ENCODE data around the gene LAMA3. TPM values are rescaled to one million over a fixed set of nuclear protein-coding genes. Genes with fewer than 3 reads are reported as not detected.

The LAMA3 gene
- polyA plus RNA-seq, 1 donor = 48.8 TPM

DNA sequence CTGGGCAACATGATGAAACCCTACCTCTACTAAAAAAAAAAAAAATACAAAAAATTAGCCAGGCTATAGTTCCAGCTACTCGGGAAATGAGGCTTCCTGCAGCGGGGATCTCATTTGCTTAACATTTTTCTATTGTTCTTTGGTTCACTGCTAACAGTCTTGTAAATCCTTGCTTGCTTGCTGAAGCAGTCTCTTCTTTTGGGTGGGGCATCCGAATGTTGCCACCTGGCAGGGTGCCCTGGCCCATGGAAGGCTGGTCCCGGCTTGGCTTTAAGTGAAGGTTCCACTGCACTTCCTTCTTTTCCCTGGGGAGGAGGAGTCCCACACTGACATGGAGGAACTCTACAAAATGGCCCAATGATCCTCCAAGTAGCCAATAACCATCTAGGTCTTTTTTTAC lies 20.5 kb upstream of the LAMA3 start:
- no CpG with 5 or more reads among the region's 4 CpGs for WGBS (ENCODE audit: insufficient coverage, low lambda C conversion rate)
- H3K4me3 ChIP-seq (ENCODE audit: low read length) = no peak overlapping the region
- H3K36me3 ChIP-seq (ENCODE audit: control insufficient read depth, insufficient read depth, low read length) = no peaks in the 10 kb centered on the region
- no peak overlapping the region for H3K27ac ChIP-seq (ENCODE audit: low read length)
- H3K4me1 ChIP-seq (ENCODE audit: control insufficient read depth, insufficient read depth, low read length) = no peaks in the 10 kb centered on the region
- no peak for DNase-seq
- peaks cover 7% of the 10 kb centered on the region for H3K27me3 ChIP-seq (ENCODE audit: control insufficient read depth, insufficient read depth, low read length)
- no peaks in the 10 kb centered on the region for H3K9me3 ChIP-seq (ENCODE audit: control insufficient read depth, low read depth, low read length)

DNA sequence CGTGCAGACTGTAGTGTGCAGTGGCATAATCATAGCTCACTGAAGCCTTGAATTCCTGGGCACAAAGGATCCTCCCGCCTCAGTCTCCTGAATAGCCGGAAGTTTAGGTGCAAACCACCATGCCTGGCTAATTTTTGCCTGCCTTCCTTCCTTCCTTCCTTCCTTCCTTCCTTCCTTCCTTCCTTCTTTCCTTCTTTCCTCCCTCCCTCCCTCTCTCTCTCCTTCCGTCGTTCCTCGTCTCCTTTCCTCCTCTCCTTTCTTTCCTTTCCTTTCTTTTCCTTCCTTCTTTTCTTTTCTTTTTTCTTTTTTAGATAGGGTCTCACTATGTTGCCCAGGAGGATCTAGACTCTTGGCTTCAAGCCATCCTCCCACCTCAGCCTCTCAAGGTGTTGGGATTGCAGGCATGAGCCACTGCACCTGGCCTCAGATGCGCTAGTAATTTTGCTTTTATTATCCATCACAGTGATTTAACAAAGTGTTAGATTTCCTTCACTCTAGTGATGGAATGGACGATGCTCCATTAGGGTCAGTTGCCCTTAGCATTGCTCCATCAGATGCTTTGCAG lies 20.0 kb upstream of the LAMA3 start:
- no peak for DNase-seq
- 100% methylated on average over 3 of the region's 8 CpGs for WGBS (ENCODE audit: insufficient coverage, low lambda C conversion rate)
- H3K27me3 ChIP-seq (ENCODE audit: control insufficient read depth, insufficient read depth, low read length) = peaks cover 6% of the 10 kb centered on the region
- no peaks in the 10 kb centered on the region for H3K9me3 ChIP-seq (ENCODE audit: control insufficient read depth, low read depth, low read length)
- no peak overlapping the region for H3K4me3 ChIP-seq (ENCODE audit: low read length)
- no peaks in the 10 kb centered on the region for H3K36me3 ChIP-seq (ENCODE audit: control insufficient read depth, insufficient read depth, low read length)
- no peaks in the 10 kb centered on the region for H3K4me1 ChIP-seq (ENCODE audit: control insufficient read depth, insufficient read depth, low read length)
- H3K27ac ChIP-seq (ENCODE audit: low read length) = no peak overlapping the region

DNA sequence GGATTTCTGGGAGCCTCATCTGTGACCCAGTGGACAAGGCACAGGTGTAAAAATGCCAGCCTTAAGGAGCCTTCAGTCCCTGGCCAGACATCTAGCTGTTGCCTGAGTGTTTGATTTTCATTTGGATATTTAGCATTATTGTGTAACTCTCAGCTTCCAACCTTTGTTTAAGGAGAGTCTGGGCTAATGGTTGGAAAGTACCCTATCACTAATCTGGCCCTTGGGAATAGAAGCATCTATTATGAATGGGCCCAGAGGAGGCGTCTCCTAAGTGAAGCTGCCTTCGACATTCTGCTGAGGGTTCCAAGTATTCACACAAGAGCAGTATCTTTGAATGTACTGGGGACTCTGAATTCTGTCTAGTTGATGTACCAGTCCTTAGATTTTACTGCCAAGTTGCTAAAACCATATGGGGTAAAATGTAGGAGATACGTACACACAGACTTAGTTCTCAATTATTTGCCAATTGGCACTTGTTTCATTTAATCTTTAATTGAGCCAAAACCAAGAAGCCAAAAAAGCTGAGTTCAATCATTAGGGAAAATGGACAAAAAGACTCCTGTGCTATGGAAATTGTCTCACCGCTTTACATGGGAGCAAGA lies 19.3 kb upstream of the LAMA3 start:
- H3K4me3 ChIP-seq (ENCODE audit: low read length) = no peak overlapping the region
- WGBS (ENCODE audit: insufficient coverage, low lambda C conversion rate) = 90% methylated on average over 2 of the region's 4 CpGs
- no peaks in the 10 kb centered on the region for H3K27me3 ChIP-seq (ENCODE audit: control insufficient read depth, insufficient read depth, low read length)
- no peaks in the 10 kb centered on the region for H3K4me1 ChIP-seq (ENCODE audit: control insufficient read depth, insufficient read depth, low read length)
- no peak for DNase-seq
- H3K27ac ChIP-seq (ENCODE audit: low read length) = no peak overlapping the region
- H3K36me3 ChIP-seq (ENCODE audit: control insufficient read depth, insufficient read depth, low read length) = no peaks in the 10 kb centered on the region
- no peaks in the 10 kb centered on the region for H3K9me3 ChIP-seq (ENCODE audit: control insufficient read depth, low read depth, low read length)

DNA sequence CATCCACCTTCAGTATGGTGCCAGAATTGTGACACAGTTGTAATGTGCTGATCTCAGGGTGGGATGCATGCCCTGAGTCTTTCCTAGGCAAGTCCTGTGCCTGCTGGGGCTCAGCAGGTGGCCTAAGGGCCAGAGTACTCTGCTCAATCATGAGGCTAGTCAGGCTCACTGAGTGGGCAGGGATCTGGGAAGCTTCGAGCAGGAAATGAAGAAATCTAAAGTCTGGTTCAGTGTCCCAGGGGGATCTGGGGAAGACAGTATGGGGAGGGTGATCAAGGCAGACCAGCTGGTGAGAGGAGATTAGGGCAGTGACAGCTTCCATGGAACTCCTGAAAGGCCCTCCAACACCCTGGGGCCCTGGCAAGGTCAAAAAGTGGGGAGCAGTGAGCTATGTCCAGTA lies 17.7 kb upstream of the LAMA3 start:
- no peak overlapping the region for H3K4me3 ChIP-seq (ENCODE audit: low read length)
- no peaks in the 10 kb centered on the region for H3K36me3 ChIP-seq (ENCODE audit: control insufficient read depth, insufficient read depth, low read length)
- no peak for DNase-seq
- H3K4me1 ChIP-seq (ENCODE audit: control insufficient read depth, insufficient read depth, low read length) = no peaks in the 10 kb centered on the region
- WGBS (ENCODE audit: insufficient coverage, low lambda C conversion rate) = no CpG with 5 or more reads among the region's 1 CpG
- no peaks in the 10 kb centered on the region for H3K9me3 ChIP-seq (ENCODE audit: control insufficient read depth, low read depth, low read length)
- H3K27me3 ChIP-seq (ENCODE audit: control insufficient read depth, insufficient read depth, low read length) = no peaks in the 10 kb centered on the region
- no peak overlapping the region for H3K27ac ChIP-seq (ENCODE audit: low read length)

DNA sequence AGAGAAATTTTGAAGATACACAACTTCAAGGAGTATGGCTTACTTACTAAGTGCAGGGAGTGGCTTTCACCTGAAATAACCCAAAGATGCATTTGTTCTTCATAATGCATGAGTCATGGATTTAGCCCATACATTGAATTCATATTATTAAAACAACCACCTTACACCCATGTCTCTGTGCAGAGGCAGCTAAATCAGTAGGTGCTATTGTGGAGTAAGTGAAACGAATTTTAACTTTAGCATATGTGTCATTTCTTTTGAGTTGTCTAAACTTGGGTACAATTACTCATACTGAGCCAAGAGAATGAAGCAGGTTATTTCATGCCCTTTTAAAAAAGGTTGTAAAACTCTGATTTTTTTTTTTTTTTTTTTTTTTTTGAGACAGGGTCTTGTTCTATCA lies 15.5 kb upstream of the LAMA3 start:
- no CpG with 5 or more reads among the region's 1 CpG for WGBS (ENCODE audit: insufficient coverage, low lambda C conversion rate)
- H3K27ac ChIP-seq (ENCODE audit: low read length) = no peak overlapping the region
- no peaks in the 10 kb centered on the region for H3K9me3 ChIP-seq (ENCODE audit: control insufficient read depth, low read depth, low read length)
- no peaks in the 10 kb centered on the region for H3K27me3 ChIP-seq (ENCODE audit: control insufficient read depth, insufficient read depth, low read length)
- H3K4me1 ChIP-seq (ENCODE audit: control insufficient read depth, insufficient read depth, low read length) = no peaks in the 10 kb centered on the region
- no peaks in the 10 kb centered on the region for H3K36me3 ChIP-seq (ENCODE audit: control insufficient read depth, insufficient read depth, low read length)
- no peak for DNase-seq
- no peak overlapping the region for H3K4me3 ChIP-seq (ENCODE audit: low read length)

DNA sequence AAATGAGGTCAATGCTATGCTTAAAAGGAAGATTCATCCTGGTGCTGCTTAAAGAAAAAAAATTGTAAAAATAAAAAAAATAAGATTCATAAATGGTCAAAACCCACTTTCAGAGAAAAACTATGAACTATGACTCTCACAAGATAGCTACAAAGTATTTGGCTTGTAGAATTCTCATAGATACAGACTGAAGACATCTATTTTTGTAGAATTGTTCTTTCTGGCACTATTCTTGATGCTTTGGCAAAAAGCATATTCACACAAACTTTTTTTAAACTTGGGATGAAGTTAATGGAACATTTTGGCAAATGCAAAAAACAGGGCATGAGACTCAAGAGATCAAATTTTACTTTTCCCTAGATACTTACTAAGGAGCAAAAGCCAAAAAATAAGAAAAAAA lies 14.0 kb upstream of the LAMA3 start:
- Histone ChIP-seq H3K4me1 (ENCODE audit: control insufficient read depth, insufficient read depth, low read length) (no peaks in the 10 kb centered on the region), H3K4me3 (ENCODE audit: low read length) (no peak overlapping the region), H3K27me3 (ENCODE audit: control insufficient read depth, insufficient read depth, low read length) (no peaks in the 10 kb centered on the region), H3K36me3 (ENCODE audit: control insufficient read depth, insufficient read depth, low read length) (no peaks in the 10 kb centered on the region), H3K9me3 (ENCODE audit: control insufficient read depth, low read depth, low read length) (no peaks in the 10 kb centered on the region), H3K27ac (ENCODE audit: low read length) (no peak overlapping the region)
- no peak for DNase-seq

DNA sequence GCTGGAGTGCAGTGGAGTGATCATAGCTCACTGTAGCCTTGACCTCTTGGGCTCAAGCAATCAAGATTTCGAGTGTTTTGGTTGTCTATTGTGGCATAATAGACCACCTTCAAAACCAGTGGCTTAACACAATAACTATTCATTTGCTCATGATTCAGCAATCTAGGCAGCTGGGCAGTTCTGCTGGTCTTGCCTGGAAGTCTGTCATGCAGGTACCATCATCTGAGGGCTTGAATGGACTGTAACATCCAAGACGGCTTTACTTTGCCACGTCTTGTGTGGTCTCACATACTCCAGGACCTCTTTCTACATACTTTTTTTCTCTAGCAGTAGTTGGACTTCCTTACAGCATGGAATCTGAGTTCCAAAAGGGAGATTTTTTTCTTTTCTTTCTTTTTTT lies 13.4 kb upstream of the LAMA3 start:
- Histone ChIP-seq H3K4me1 (ENCODE audit: control insufficient read depth, insufficient read depth, low read length) (no peaks in the 10 kb centered on the region), H3K36me3 (ENCODE audit: control insufficient read depth, insufficient read depth, low read length) (no peaks in the 10 kb centered on the region), H3K9me3 (ENCODE audit: control insufficient read depth, low read depth, low read length) (no peaks in the 10 kb centered on the region), H3K4me3 (ENCODE audit: low read length) (no peak overlapping the region), H3K27ac (ENCODE audit: low read length) (no peak overlapping the region), H3K27me3 (ENCODE audit: control insufficient read depth, insufficient read depth, low read length) (no peaks in the 10 kb centered on the region)
- WGBS (ENCODE audit: insufficient coverage, low lambda C conversion rate) = 90% methylated on average over 2 of the region's 3 CpGs
- DNase-seq = no peak

DNA sequence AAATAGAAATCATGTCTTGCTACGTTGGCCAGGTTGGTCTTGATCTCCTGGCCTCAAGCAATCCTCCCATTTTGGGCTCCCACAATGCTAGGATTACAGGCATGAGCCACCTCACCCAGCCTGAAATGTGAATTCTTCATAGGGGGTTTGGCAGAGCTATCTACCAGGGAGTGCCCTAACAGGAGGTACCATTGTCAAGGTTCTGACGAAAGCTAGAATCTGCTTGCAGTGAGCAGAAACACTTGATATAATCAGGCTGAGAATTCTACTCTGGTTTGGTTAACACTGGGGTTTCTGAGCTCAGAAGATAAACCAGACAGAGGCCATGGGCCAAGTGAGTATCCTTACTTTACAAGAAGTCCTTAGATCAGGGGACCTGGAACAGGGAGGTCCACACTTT lies 7.2 kb upstream of the LAMA3 start:
- 90% methylated on average over 2 of the region's 2 CpGs for WGBS (ENCODE audit: insufficient coverage, low lambda C conversion rate)
- no peaks in the 10 kb centered on the region for H3K27me3 ChIP-seq (ENCODE audit: control insufficient read depth, insufficient read depth, low read length)

DNA sequence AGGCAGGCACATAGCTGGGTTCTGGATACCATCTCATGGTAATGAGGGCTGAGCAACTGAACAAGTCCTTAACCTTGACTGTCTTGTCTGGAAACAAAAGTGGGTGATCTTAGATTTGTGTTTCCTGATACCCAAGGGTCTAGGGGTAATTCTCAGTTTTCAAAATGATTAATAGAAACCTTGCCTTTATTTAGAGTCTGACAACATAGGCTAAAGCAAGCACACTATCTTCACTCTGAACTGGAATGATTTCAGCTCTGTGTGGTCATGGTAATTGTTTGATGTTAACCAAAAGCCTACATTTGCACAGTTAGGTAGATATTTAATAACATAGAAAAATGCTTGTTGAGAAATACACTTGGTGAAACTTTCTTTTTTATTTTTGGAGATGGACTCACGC lies 6.8 kb upstream of the LAMA3 start:
- Histone ChIP-seq H3K4me1 (ENCODE audit: control insufficient read depth, insufficient read depth, low read length) (no peaks in the 10 kb centered on the region), H3K27me3 (ENCODE audit: control insufficient read depth, insufficient read depth, low read length) (no peaks in the 10 kb centered on the region), H3K27ac (ENCODE audit: low read length) (no peak overlapping the region), H3K4me3 (ENCODE audit: low read length) (no peak overlapping the region), H3K36me3 (ENCODE audit: control insufficient read depth, insufficient read depth, low read length) (no peaks in the 10 kb centered on the region), H3K9me3 (ENCODE audit: control insufficient read depth, low read depth, low read length) (no peaks in the 10 kb centered on the region)
- DNase-seq = no peak
- no CpG with 5 or more reads among the region's 1 CpG for WGBS (ENCODE audit: insufficient coverage, low lambda C conversion rate)

More for the DNA sequence above, 7.2 kb upstream of the LAMA3 start:
- Histone ChIP-seq H3K4me3 (ENCODE audit: low read length) (no peak overlapping the region), H3K4me1 (ENCODE audit: control insufficient read depth, insufficient read depth, low read length) (no peaks in the 10 kb centered on the region), H3K27ac (ENCODE audit: low read length) (no peak overlapping the region), H3K36me3 (ENCODE audit: control insufficient read depth, insufficient read depth, low read length) (no peaks in the 10 kb centered on the region), H3K9me3 (ENCODE audit: control insufficient read depth, low read depth, low read length) (no peaks in the 10 kb centered on the region)
- no peak for DNase-seq

DNA sequence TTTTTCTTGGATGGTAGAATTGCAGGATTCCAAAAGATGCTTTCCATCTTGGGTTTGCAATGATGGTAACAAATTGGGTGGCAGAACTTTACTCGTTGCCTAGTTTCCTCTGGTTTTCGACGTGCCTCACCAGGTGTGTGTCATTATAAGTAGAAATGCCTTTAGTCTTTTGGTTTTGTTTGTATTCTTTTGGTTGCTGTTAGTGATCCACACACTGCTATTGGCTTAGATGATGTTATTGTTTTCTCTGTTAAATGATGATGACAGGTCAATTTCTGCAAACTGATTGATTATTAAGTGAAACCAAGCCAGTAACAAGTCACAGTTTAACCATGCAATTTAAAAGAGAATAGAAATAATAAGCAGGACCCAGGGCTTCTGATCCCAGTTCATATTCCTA lies 6.1 kb upstream of the LAMA3 start:
- WGBS (ENCODE audit: insufficient coverage, low lambda C conversion rate) = no CpG with 5 or more reads among the region's 3 CpGs
- H3K4me1 ChIP-seq (ENCODE audit: control insufficient read depth, insufficient read depth, low read length) = no peaks in the 10 kb centered on the region
- no peaks in the 10 kb centered on the region for H3K27me3 ChIP-seq (ENCODE audit: control insufficient read depth, insufficient read depth, low read length)
- H3K27ac ChIP-seq (ENCODE audit: low read length) = no peak overlapping the region
- H3K4me3 ChIP-seq (ENCODE audit: low read length) = no peak overlapping the region
- no peak for DNase-seq
- no peaks in the 10 kb centered on the region for H3K36me3 ChIP-seq (ENCODE audit: control insufficient read depth, insufficient read depth, low read length)
- H3K9me3 ChIP-seq (ENCODE audit: control insufficient read depth, low read depth, low read length) = no peaks in the 10 kb centered on the region

DNA sequence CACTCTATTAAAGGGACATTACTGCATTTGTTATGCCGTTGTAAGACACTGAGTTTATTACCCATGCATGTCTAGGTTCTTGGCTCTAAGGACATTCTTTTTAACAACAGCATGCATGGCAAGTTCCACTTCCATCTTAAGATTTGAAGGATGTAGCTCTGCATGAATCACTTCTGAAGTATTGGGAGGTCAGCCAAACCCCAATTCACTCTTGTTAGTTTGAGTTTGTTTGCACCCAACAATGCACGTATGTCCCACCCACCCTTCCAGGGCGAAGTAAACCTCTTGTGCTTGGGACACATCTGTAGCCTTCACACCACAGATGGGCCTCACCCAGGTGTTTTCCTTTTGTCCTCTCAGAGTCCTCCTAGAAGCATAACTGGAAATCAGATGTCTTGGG lies 5.6 kb upstream of the LAMA3 start:
- no peak for DNase-seq
- no CpG with 5 or more reads among the region's 3 CpGs for WGBS (ENCODE audit: insufficient coverage, low lambda C conversion rate)
- H3K27me3 ChIP-seq (ENCODE audit: control insufficient read depth, insufficient read depth, low read length) = peaks cover 1% of the 10 kb centered on the region

More for the DNA sequence above, 5.6 kb upstream of the LAMA3 start:
- no peak overlapping the region for H3K27ac ChIP-seq (ENCODE audit: low read length)
- no peak overlapping the region for H3K4me3 ChIP-seq (ENCODE audit: low read length)
- no peaks in the 10 kb centered on the region for H3K36me3 ChIP-seq (ENCODE audit: control insufficient read depth, insufficient read depth, low read length)
- H3K9me3 ChIP-seq (ENCODE audit: control insufficient read depth, low read depth, low read length) = no peaks in the 10 kb centered on the region
- H3K4me1 ChIP-seq (ENCODE audit: control insufficient read depth, insufficient read depth, low read length) = peaks cover 1% of the 10 kb centered on the region

All from large intestine (tissue), 3 donors.